H1 (cell line): ENCODE data around the gene NAPG. TPM values are rescaled to one million over a fixed set of nuclear protein-coding genes. Genes with fewer than 3 reads are reported as not detected.

ENCODE experiments used
- CREB1 ChIP-seq: IDR thresholded peaks from 2 replicates; pipeline ENCODE4 v1.6.1; 2012; ENCODE audit warnings: inconsistent platforms
- polyA plus RNA-seq, 7 experiments: library from polyadenylated mRNA; depleted of rRNA in 3 of 7; stranded (reverse) in 5 of 7; unstranded in 2 of 7; fragments of >200 nt in 5 of 7; fragments of 200-250 nt in 2 of 7; gene quantifications; 1 replicate in 5 of 7; 2 replicates in 1 of 7; 4 replicates in 1 of 7; pipeline versions ENCODE4 v1.2.1 to v1.2.3, GENCODE V29; 2011 to 2013; ENCODE audit warnings: missing spikeins in 2 of 7, mixed read lengths in 2 of 7
- total RNA-seq: library from RNA; stranded (reverse); fragmentation: NEBNext Ultra II Directional; extraction: Animal tissue kit (Norgen Biotek cat#: 25700); gene quantifications from 2 replicates; pipeline ENCODE4 v1.2.1, GENCODE V29; 2021
- TF ChIP-seq, protein P1 (sequence below): fragments of 300-600 bp; sonication (generic); IDR thresholded peaks from 2 replicates; pipeline ENCODE4 v1.7.1; 2012; ENCODE audit warnings: low read length, moderate library complexity, mild to moderate bottlenecking, inconsistent platforms; ENCODE audit not compliant: insufficient replicate concordance

NAPG gene
- total and polyA plus RNA-seq, 2 of the 8 experiments (the other 6 are each of a cell fraction or from before 2014, with no cell fraction given) = 8.0 to 23.5 TPM

DNA sequence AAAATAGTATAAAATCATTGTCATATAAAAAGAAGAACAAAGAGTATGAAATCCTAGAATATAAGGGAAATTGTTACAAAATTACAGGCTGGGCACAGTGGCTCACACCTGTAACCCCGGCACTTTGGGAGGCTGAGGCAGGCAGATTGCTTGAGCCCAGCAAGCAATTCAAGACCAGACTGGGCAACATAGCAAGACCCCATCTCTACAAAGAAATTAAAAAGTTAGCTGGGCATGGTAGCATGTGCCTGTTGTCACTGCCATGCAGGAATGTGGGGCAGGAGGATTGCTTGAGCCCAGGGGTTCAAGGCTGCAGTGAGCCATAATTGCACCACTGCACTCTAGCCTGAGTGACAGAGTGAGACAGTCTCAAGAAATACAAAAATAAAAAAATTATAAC, 44.8 kb downstream of the NAPG start (continued):
- TF ChIP-seq, protein P1, sequence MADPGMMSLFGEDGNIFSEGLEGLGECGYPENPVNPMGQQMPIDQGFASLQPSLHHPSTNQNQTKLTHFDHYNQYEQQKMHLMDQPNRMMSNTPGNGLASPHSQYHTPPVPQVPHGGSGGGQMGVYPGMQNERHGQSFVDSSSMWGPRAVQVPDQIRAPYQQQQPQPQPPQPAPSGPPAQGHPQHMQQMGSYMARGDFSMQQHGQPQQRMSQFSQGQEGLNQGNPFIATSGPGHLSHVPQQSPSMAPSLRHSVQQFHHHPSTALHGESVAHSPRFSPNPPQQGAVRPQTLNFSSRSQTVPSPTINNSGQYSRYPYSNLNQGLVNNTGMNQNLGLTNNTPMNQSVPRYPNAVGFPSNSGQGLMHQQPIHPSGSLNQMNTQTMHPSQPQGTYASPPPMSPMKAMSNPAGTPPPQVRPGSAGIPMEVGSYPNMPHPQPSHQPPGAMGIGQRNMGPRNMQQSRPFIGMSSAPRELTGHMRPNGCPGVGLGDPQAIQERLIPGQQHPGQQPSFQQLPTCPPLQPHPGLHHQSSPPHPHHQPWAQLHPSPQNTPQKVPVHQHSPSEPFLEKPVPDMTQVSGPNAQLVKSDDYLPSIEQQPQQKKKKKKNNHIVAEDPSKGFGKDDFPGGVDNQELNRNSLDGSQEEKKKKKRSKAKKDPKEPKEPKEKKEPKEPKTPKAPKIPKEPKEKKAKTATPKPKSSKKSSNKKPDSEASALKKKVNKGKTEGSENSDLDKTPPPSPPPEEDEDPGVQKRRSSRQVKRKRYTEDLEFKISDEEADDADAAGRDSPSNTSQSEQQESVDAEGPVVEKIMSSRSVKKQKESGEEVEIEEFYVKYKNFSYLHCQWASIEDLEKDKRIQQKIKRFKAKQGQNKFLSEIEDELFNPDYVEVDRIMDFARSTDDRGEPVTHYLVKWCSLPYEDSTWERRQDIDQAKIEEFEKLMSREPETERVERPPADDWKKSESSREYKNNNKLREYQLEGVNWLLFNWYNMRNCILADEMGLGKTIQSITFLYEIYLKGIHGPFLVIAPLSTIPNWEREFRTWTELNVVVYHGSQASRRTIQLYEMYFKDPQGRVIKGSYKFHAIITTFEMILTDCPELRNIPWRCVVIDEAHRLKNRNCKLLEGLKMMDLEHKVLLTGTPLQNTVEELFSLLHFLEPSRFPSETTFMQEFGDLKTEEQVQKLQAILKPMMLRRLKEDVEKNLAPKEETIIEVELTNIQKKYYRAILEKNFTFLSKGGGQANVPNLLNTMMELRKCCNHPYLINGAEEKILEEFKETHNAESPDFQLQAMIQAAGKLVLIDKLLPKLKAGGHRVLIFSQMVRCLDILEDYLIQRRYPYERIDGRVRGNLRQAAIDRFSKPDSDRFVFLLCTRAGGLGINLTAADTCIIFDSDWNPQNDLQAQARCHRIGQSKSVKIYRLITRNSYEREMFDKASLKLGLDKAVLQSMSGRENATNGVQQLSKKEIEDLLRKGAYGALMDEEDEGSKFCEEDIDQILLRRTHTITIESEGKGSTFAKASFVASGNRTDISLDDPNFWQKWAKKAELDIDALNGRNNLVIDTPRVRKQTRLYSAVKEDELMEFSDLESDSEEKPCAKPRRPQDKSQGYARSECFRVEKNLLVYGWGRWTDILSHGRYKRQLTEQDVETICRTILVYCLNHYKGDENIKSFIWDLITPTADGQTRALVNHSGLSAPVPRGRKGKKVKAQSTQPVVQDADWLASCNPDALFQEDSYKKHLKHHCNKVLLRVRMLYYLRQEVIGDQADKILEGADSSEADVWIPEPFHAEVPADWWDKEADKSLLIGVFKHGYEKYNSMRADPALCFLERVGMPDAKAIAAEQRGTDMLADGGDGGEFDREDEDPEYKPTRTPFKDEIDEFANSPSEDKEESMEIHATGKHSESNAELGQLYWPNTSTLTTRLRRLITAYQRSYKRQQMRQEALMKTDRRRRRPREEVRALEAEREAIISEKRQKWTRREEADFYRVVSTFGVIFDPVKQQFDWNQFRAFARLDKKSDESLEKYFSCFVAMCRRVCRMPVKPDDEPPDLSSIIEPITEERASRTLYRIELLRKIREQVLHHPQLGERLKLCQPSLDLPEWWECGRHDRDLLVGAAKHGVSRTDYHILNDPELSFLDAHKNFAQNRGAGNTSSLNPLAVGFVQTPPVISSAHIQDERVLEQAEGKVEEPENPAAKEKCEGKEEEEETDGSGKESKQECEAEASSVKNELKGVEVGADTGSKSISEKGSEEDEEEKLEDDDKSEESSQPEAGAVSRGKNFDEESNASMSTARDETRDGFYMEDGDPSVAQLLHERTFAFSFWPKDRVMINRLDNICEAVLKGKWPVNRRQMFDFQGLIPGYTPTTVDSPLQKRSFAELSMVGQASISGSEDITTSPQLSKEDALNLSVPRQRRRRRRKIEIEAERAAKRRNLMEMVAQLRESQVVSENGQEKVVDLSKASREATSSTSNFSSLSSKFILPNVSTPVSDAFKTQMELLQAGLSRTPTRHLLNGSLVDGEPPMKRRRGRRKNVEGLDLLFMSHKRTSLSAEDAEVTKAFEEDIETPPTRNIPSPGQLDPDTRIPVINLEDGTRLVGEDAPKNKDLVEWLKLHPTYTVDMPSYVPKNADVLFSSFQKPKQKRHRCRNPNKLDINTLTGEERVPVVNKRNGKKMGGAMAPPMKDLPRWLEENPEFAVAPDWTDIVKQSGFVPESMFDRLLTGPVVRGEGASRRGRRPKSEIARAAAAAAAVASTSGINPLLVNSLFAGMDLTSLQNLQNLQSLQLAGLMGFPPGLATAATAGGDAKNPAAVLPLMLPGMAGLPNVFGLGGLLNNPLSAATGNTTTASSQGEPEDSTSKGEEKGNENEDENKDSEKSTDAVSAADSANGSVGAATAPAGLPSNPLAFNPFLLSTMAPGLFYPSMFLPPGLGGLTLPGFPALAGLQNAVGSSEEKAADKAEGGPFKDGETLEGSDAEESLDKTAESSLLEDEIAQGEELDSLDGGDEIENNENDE = no peak
- TF ChIP-seq CREB1 = no peak
